Suppressor macrophage treated with lipopolysaccharide for 4 hours (primary cell): ENCODE results near the gene ARFGAP2.
A peak's percentile ranks its signal among the peaks of the same experiment; 100 is the strongest.

ENCODE experiments used
- DNase-seq: peaks from one replicate; pipeline ENCODE4 v3.0.0-alpha.2; 2020

Gene ARFGAP2

GRCh38 chr11:47186700-47187695 lies 10.3 kb upstream of the ARFGAP2 start:
- peak; percentile 18 for DNase-seq

DNA sequence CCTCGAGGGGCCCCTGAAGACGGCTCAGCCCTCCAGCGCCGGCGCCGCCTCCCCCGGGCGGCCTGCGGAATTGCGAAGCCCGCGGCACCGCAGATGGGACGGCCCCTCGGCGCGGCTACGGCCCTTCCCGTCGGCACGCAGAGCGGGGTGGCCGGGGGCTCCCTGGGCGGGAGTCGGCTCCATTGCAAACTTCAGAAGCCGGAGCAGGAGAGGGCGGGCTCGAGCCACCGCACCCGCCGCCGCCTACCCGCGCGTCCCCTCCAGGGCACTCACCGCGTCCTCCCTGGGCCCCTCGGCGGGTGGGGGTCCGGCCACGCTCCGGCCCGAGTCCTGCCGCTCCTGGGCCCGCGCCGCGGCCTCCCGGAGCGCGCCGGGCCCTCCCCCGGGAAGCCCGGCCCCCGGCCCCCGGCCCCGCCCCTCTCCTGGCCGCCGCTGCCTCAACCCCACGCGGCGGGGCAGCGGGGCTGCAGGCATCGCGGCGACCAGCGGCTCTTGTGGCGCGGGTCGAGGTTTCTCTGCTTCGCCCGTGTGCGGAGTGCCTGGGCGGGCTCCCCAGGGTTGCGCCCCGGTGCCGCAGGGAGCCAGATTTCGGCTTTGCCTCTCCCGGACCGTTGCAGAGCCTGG lies 9.5 kb upstream of the ARFGAP2 start, which contains the start of gene PACSIN3:
Gene PACSIN3 (minus strand): TSS at position 359 of the 624 bp plus-strand sequence. CDS start 3,707 bp downstream, outside the sequence.
- peak; percentile 63 for DNase-seq

GRCh38 chr11:47185305-47186075 lies 8.8 kb upstream of the ARFGAP2 start:
- DNase-seq, result no peak

GRCh38 chr11:47184711-47185304 lies 8.1 kb upstream of the ARFGAP2 start:
- DNase-seq, result no peak

GRCh38 chr11:47183969-47184368 lies 7.3 kb upstream of the ARFGAP2 start:
- DNase-seq, result no peak

DNA sequence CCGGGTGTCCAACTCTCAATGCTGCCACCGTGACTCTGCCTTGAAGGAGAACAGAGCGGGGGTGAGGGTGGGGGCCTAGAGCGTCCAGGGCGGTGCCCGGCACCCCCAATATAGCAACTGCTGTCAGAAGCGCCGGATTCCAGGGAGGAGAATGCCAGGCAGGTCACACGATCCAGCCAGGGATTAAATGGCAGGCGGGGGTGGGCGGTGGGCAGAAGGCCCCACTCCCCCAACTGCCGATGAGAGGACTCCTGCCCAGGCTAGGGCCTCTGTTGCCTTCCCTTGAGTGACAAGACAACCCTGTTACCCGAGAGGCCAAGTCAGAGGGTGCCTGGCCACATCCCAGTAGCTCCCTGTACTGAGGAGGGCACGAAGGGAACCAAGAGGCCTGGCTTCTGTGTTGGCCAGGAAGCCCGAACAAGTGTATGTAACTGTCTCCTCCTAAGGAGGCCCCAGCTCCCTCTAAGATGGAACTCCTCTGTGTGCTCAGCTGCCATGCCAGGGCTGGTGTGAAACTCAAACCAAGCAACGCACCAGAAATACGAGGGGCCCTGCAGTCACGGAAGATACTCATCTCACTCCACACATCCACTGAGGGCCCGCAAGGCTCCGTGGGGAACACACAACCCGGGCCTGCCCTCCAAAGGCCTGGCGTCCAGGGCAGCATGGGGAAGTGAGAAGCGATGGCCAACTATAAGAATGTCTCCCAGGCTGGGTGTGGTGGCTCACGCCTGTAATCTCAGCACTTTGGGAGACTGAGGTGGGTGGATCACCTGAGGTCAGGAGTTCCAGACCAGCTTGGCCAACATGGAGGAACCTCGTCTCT lies 6.6 kb upstream of the ARFGAP2 start:
- no peak for DNase-seq

- DNase-seq, result no peak
These were observed 5.7 kb upstream of the ARFGAP2 start for GRCh38 chr11:47182380-47182779.

DNA sequence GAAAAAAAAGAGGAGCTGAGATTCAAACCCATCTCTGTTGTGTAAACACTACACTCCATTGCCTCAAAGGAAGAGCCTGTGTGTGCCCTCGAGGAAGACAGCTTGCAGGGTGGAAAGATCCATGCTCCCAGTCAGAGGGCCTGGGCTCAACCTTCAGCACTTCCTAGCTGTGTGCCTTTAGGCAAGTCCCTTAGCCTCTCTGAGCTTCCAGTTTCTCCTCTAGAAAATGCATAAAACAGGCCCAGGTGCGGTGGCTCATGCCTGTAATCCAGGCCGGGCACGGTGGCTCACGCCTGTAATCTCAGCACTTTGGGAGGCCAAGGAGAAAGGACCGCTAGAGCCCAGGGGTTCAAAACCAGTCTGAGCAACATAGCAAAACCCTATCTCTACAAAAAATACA lies 4.6 kb upstream of the ARFGAP2 start:
- no peak for DNase-seq

- no peak for DNase-seq
These were observed 3.5 kb upstream of the ARFGAP2 start for GRCh38 chr11:47180006-47180787.

DNA sequence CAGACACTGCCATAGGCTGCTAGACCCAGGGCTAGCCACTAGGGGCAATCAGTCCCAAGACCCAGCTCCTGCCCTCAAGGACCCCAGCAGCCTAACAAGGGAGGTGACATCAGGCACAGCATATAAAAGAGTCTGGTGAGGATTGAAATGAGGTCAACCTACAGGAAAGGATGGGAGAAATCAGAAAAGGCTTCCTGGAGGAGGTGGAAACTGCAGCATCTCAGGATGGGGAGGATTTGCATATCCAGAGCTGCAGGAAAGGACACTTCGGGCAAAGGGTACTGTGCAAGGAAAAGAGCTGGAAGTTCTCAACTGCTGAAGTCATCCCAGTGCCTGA lies 2.9 kb upstream of the ARFGAP2 start:
- DNase-seq, result peak; percentile 60

DNA sequence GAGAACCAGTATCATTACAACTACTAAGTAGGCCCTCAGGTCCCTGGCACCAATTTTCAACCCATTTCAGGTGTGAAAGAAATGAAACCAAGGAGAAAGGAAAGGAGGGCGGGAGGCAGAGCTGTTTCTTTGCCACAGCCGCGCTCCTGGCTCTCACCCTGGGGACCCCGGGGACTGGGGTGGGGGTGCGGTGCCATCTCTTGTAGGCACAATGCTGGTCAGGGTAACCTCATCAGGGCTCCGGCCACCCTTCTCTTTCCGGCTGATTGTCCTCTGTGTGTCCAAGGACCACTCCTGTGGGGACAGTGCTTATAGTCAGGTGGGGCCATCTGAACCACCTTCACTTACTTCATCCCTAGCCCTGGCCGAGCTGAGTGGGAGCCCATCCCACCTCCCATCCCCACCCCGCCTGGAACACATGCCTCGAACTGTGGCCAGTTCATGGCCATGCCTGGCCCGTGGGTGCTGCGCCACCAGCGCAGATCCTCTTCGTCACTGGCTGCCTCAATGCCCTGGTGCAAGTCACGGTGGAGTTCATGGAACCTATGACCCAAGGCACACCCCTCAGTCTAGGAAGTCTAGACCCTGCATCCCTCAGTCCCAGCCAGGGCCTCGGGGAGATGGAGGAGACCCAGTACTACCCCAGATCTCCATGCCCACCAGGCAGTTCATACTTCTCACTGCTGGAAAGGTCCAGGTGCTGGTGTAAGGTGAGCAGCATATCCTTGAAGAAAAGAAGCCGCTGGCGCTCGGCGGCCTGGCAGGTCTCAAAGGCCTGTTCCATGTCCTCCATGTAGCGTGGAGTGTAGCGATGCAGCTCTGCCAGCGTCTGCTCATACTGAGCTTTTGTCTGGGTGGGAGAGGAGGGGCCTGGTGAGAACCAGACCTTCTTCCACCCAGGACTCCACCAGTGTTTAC lies 2.3 kb upstream of the ARFGAP2 start:
- no peak for DNase-seq

DNA sequence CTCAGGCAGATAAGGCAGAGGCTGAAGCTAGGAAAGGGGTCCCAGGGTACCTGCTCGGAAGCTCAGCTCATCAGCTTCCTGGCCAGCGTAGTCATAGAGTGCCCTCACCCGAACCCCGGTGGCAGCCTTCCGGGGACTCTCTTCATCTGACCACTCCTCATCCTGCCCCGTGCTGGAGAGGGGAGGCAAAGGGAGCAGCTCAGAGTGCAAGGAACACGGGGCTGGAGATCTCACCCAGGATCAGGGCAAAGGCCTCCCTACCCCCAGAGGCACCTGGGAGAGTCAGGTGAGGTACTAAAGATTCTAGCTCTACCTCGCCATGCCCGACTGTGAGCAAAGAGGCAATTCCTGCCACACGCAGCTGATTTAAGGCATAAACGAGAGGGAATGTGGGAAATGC lies 1.6 kb upstream of the ARFGAP2 start:
- no peak for DNase-seq

DNA sequence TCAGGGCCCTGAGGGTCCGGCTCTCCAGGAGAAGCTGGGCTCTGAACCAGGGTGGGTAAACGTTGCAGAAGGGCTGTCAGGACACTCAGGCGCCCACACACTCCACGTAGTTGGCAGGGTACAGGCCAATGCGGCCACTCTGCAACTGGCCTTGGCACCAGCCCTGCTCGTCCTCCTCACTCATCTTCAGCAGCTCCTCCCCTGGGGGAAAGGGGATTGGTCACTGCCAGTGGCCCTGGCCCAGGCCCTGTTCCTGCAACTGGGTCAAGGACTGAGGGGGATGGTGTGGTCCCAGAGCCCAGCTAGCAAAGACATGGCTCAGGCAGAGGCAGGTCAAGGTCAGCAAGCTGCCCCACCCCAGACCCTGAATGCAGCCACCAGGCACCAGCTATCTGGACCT lies 1.2 kb upstream of the ARFGAP2 start:
- DNase-seq, result no peak

- peak; percentile 91 for DNase-seq
These were observed 658 bp upstream of the ARFGAP2 start for GRCh38 chr11:47177229-47177845.

GRCh38 chr11:47175746-47176327 lies 842 bp downstream of the ARFGAP2 start:
- peak; percentile 67 for DNase-seq

DNA sequence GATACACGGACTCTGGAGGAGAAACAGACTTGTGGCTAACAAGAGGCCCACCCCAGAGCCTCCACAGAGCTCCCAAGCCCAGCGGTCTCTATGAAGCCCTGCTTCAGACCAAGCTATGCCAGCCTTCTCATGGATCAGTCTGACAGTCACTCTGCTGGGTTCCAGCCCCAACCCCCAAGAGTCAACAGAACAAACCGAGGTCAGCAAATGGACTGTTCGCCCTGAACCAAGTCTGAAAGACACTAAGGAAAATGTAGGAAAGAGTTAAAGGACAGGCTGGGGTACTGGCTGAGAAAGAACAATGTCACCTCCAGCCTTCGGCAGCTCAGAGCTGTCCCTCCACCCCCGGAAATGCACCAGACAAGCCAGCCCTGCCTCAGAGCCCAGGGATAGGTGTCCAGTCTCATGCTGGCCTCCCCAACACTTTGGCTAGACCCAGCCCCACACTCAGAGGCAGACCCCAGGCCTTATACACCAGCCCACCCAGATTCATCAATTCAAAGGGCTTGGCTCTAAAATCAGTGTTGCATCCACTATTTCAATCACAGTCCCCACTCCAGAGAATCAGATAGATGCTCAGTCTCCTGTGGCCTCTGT lies 3.8 kb downstream of the ARFGAP2 start:
- DNase-seq, result no peak

GRCh38 chr11:47171856-47172255 lies 4.8 kb downstream of the ARFGAP2 start:
- no peak for DNase-seq

- DNase-seq, result no peak
These were observed 5.4 kb downstream of the ARFGAP2 start for GRCh38 chr11:47171061-47171838.
